Nephron (organoid): Measurements from ENCODE around the gene GPR15LG.

Experiments used
- H3K27ac Mint-ChIP-seq, 3 experiments: 2 replicates each; pipeline ENCODE4 v1.8.0; 2020; ENCODE audit warnings: mixed read lengths in 3 of 3, mild to moderate bottlenecking in 2 of 3, moderate library complexity in 1 of 3
- H3K27me3 Mint-ChIP-seq: 2 replicates; pipeline ENCODE4 v1.8.0; 2021; ENCODE audit warnings: low read depth, mild to moderate bottlenecking, moderate library complexity, mixed read lengths
- H3K36me3 Mint-ChIP-seq: 2 replicates; pipeline ENCODE4 v1.8.0; 2020; ENCODE audit warnings: low read depth, mixed read lengths
- H3K4me1 Mint-ChIP-seq: 2 replicates; pipeline ENCODE4 v1.8.0; 2020; ENCODE audit warnings: mixed read lengths
- H3K4me3 Mint-ChIP-seq, 3 experiments: 2 replicates each; pipeline ENCODE4 v1.8.0; 2020; ENCODE audit warnings: mild to moderate bottlenecking in 3 of 3, mixed read lengths in 3 of 3, moderate library complexity in 2 of 3
- H3K9me3 Mint-ChIP-seq: 2 replicates; pipeline ENCODE4 v1.8.0; 2020; ENCODE audit warnings: mixed read lengths
- TF ChIP-seq, protein P1 (sequence below), 3 experiments: fragments of 200-600 bp; sonication (generic); IDR thresholded peaks; one replicate each; pipeline ENCODE4 v1.5.0; 2021; ENCODE audit warnings: antibody characterized with exemption in 3 of 3; ENCODE audit not compliant: unreplicated experiment in 3 of 3

GPR15LG gene

DNA sequence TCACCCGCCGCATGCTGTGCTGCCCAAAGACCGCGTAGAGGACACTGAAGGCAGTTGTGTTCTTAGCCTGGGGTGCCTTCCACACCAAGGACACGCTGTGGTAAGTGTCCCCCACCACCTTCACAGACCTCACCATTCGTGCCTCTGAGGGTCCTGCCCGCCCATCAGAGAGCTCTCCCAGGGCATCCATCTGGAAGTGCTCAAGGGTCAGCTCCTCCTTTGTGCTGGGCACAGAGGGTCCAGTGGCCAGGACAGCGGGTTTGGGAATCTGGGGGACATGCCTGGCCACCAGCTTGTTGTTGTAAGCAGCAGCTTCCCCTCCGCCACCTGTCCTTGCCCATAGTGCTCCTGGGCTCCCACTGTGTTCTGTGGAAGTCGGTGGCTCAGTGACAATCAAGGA, 58.8 kb downstream of the GPR15LG start:
- Mint-ChIP-seq H3K9me3 (no peaks in the 10 kb centered on the region), H3K27ac (no peak overlapping the region), H3K27me3 (peaks cover 27% of the 10 kb centered on the region), H3K36me3 (no peaks in the 10 kb centered on the region), H3K4me1 (no peaks in the 10 kb centered on the region), H3K4me3 (no peak overlapping the region)
- TF ChIP-seq, protein P1, sequence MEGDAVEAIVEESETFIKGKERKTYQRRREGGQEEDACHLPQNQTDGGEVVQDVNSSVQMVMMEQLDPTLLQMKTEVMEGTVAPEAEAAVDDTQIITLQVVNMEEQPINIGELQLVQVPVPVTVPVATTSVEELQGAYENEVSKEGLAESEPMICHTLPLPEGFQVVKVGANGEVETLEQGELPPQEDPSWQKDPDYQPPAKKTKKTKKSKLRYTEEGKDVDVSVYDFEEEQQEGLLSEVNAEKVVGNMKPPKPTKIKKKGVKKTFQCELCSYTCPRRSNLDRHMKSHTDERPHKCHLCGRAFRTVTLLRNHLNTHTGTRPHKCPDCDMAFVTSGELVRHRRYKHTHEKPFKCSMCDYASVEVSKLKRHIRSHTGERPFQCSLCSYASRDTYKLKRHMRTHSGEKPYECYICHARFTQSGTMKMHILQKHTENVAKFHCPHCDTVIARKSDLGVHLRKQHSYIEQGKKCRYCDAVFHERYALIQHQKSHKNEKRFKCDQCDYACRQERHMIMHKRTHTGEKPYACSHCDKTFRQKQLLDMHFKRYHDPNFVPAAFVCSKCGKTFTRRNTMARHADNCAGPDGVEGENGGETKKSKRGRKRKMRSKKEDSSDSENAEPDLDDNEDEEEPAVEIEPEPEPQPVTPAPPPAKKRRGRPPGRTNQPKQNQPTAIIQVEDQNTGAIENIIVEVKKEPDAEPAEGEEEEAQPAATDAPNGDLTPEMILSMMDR (IDR thresholded peaks at IDR 0.05; ENCODE audit: unreplicated experiment in 3 of 3): no peak

DNA sequence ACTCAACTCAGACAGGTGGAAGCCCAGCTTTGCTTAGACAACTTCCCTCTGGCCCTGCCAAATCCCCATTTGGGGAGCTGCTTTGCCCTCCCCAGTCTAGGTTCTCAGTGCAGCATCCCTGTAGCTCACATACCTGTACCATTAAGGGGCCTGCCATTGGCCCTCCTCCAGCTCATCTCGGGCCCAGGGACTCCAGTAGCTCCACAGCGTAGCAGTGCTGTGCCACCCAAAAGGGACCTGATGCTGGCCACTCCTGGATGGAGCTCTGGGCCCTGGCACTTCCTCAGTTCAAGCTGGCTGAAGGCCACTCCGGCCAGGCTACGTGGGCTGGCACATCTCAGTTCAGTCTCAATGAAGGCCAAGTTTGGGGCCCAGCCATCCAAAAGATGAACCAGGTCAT, 60.3 kb downstream of the GPR15LG start:
- no peak overlapping the region for H3K27ac Mint-ChIP-seq
- TF ChIP-seq, protein P1 (IDR thresholded peaks at IDR 0.05; ENCODE audit: unreplicated experiment in 3 of 3): no peak
- peaks cover 23% of the 10 kb centered on the region for H3K27me3 Mint-ChIP-seq
- no peaks in the 10 kb centered on the region for H3K9me3 Mint-ChIP-seq
- no peaks in the 10 kb centered on the region for H3K36me3 Mint-ChIP-seq
- H3K4me1 Mint-ChIP-seq: no peaks in the 10 kb centered on the region
- no peak overlapping the region for H3K4me3 Mint-ChIP-seq

DNA sequence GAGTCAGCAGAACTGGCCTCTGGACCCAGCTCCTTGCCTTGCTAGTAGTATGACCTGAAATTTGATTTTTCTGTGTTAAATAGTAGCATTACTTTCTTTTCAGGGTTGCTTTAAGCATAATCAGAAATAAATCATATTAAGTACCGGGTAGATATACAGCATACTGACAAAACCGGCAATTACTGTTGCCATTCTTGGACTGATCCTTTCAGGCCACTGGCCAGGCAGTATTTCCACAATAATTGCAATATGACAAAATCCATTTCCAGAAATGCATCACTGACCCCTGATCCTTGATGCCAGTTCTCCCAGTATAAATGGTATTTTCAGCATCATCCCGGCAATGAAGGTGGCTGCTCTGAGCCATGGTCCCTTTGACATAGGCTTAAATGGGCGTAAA, 60.9 kb downstream of the GPR15LG start:
- peaks cover 23% of the 10 kb centered on the region for H3K27me3 Mint-ChIP-seq
- TF ChIP-seq, protein P1 (IDR thresholded peaks at IDR 0.05; ENCODE audit: unreplicated experiment in 3 of 3): no peak
- no peaks in the 10 kb centered on the region for H3K9me3 Mint-ChIP-seq
- no peak overlapping the region for H3K27ac Mint-ChIP-seq
- H3K4me1 Mint-ChIP-seq: no peaks in the 10 kb centered on the region
- no peaks in the 10 kb centered on the region for H3K36me3 Mint-ChIP-seq
- H3K4me3 Mint-ChIP-seq: no peak overlapping the region
